ENCODE results near the gene NCAPD2.
A peak's percentile ranks its signal among the peaks of the same experiment; 100 is the strongest.
"Not testable (repeated sequence)": the region's sequence is repeated elsewhere in the genome, so short reads cannot be mapped to it uniquely, and the experiment has no call there.

Gene NCAPD2

DNA sequence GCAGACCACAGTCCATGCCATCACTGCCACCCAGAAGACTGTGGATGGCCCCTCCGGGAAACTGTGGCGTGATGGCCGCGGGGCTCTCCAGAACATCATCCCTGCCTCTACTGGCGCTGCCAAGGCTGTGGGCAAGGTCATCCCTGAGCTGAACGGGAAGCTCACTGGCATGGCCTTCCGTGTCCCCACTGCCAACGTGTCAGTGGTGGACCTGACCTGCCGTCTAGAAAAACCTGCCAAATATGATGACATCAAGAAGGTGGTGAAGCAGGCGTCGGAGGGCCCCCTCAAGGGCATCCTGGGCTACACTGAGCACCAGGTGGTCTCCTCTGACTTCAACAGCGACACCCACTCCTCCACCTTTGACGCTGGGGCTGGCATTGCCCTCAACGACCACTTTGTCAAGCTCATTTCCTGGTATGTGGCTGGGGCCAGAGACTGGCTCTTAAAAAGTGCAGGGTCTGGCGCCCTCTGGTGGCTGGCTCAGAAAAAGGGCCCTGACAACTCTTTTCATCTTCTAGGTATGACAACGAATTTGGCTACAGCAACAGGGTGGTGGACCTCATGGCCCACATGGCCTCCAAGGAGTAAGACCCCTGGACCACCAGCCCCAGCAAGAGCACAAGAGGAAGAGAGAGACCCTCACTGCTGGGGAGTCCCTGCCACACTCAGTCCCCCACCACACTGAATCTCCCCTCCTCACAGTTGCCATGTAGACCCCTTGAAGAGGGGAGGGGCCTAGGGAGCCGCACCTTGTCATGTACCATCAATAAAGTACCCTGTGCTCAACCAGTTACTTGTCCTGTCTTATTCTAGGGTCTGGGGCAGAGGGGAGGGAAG, 43.9 kb downstream of the NCAPD2 start:
- Histone ChIP-seq H3K4me1 (ENCODE audit: insufficient read depth, low read length) (peaks cover 39% of the 10 kb centered on the region), H3K36me3 (ENCODE audit: insufficient read depth, low read length) (peaks cover 54% of the 10 kb centered on the region), H3K27ac (ENCODE audit: low read depth, low read length) (peak overlapping the region; percentile 45)
- H3K27me3 ChIP-seq (ENCODE audit: control insufficient read depth in 1 of 2, insufficient read depth in 2 of 2, low read length in 2 of 2); H3K9me3 ChIP-seq (ENCODE audit: low read length); H3K9ac ChIP-seq (ENCODE audit: low read length); H3K4me3 ChIP-seq (ENCODE audit: low read depth in 1 of 2, low read length in 2 of 2): not testable (repeated sequence)

- H3K4me1 ChIP-seq (ENCODE audit: insufficient read depth, low read length), result peaks cover 35% of the 10 kb centered on the region
- no peak overlapping the region for H3K27ac ChIP-seq (ENCODE audit: low read depth, low read length)
- no peak overlapping the region for H3K9ac ChIP-seq (ENCODE audit: low read length)
- no peak overlapping the region for H3K4me3 ChIP-seq (ENCODE audit: low read depth in 1 of 2, low read length in 2 of 2)
- H3K36me3 ChIP-seq (ENCODE audit: insufficient read depth, low read length), result peaks cover 59% of the 10 kb centered on the region
- H3K27me3 ChIP-seq (ENCODE audit: control insufficient read depth in 1 of 2, insufficient read depth in 2 of 2, low read length in 2 of 2), result no peaks in the 10 kb centered on the region
- no peaks in the 10 kb centered on the region for H3K9me3 ChIP-seq (ENCODE audit: low read length)
Observed at GRCh38 chr12:6538420-6539313, 44.8 kb downstream of the NCAPD2 start.

GRCh38 chr12:6539314-6539682, 45.4 kb downstream of the NCAPD2 start:
- peaks cover 62% of the 10 kb centered on the region for H3K36me3 ChIP-seq (ENCODE audit: insufficient read depth, low read length)
- no peaks in the 10 kb centered on the region for H3K9me3 ChIP-seq (ENCODE audit: low read length)
- peaks cover 35% of the 10 kb centered on the region for H3K4me1 ChIP-seq (ENCODE audit: insufficient read depth, low read length)
- H3K9ac ChIP-seq (ENCODE audit: low read length), result no peak overlapping the region
- no peak overlapping the region for H3K4me3 ChIP-seq (ENCODE audit: low read depth in 1 of 2, low read length in 2 of 2)
- no peak overlapping the region for H3K27ac ChIP-seq (ENCODE audit: low read depth, low read length)
- H3K27me3 ChIP-seq (ENCODE audit: control insufficient read depth in 1 of 2, insufficient read depth in 2 of 2, low read length in 2 of 2), result no peaks in the 10 kb centered on the region

DNA sequence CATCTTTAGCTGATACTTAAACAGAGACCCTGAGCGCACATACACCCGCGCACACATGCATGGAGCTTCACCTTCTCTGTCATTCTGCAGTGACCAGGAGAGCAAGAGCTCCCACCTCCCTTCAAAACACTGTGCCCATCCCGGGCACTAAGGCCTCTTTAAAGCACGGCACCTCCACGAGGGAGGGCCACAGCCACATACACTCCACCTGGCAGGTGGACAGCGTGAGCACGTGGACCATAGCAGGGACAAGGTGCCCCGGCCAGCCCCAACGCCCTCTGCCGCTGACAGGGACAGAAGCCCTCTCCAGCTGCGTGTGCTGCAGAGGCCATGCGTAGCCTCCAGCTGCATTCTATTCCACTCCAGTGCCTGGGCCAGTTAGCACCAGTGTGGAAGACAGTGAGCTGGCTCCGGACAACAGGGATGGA, 45.8 kb downstream of the NCAPD2 start:
- no peak overlapping the region for H3K9ac ChIP-seq (ENCODE audit: low read length)
- H3K27me3 ChIP-seq (ENCODE audit: control insufficient read depth in 1 of 2, insufficient read depth in 2 of 2, low read length in 2 of 2), result no peaks in the 10 kb centered on the region
- H3K36me3 ChIP-seq (ENCODE audit: insufficient read depth, low read length), result peaks cover 66% of the 10 kb centered on the region
- H3K4me3 ChIP-seq (ENCODE audit: low read depth in 1 of 2, low read length in 2 of 2), result no peak overlapping the region
- no peaks in the 10 kb centered on the region for H3K9me3 ChIP-seq (ENCODE audit: low read length)
- peak overlapping the region; percentile 41 for H3K27ac ChIP-seq (ENCODE audit: low read depth, low read length)
- peaks cover 35% of the 10 kb centered on the region for H3K4me1 ChIP-seq (ENCODE audit: insufficient read depth, low read length)

- no peaks in the 10 kb centered on the region for H3K27me3 ChIP-seq (ENCODE audit: control insufficient read depth in 1 of 2, insufficient read depth in 2 of 2, low read length in 2 of 2)
- H3K4me3 ChIP-seq (ENCODE audit: low read depth in 1 of 2, low read length in 2 of 2), result no peak overlapping the region
- peaks cover 66% of the 10 kb centered on the region for H3K36me3 ChIP-seq (ENCODE audit: insufficient read depth, low read length)
- no peak overlapping the region for H3K9ac ChIP-seq (ENCODE audit: low read length)
- H3K9me3 ChIP-seq (ENCODE audit: low read length), result no peaks in the 10 kb centered on the region
- H3K4me1 ChIP-seq (ENCODE audit: insufficient read depth, low read length), result peaks cover 35% of the 10 kb centered on the region
- H3K27ac ChIP-seq (ENCODE audit: low read depth, low read length), result peak overlapping the region; percentile 41
Observed at GRCh38 chr12:6540181-6540877, 46.4 kb downstream of the NCAPD2 start.

GRCh38 chr12:6541371-6542165, 47.7 kb downstream of the NCAPD2 start:
- no peak overlapping the region for H3K4me3 ChIP-seq (ENCODE audit: low read depth in 1 of 2, low read length in 2 of 2)
- H3K9ac ChIP-seq (ENCODE audit: low read length), result no peak overlapping the region

GRCh38 chr12:6542209-6543009, 48.5 kb downstream of the NCAPD2 start:
- H3K4me3 ChIP-seq (ENCODE audit: low read depth in 1 of 2, low read length in 2 of 2), result no peak overlapping the region
- H3K9ac ChIP-seq (ENCODE audit: low read length), result no peak overlapping the region
- H3K27me3 ChIP-seq (ENCODE audit: control insufficient read depth in 1 of 2, insufficient read depth in 2 of 2, low read length in 2 of 2), result no peaks in the 10 kb centered on the region
- no peak overlapping the region for H3K27ac ChIP-seq (ENCODE audit: low read depth, low read length)
- H3K9me3 ChIP-seq (ENCODE audit: low read length), result no peaks in the 10 kb centered on the region
- peaks cover 14% of the 10 kb centered on the region for H3K4me1 ChIP-seq (ENCODE audit: insufficient read depth, low read length)
- H3K36me3 ChIP-seq (ENCODE audit: insufficient read depth, low read length), result peaks cover 67% of the 10 kb centered on the region

More at GRCh38 chr12:6541371-6542165, 47.7 kb downstream of the NCAPD2 start:
- H3K27me3 ChIP-seq (ENCODE audit: control insufficient read depth in 1 of 2, insufficient read depth in 2 of 2, low read length in 2 of 2), result no peaks in the 10 kb centered on the region
- H3K4me1 ChIP-seq (ENCODE audit: insufficient read depth, low read length), result peaks cover 22% of the 10 kb centered on the region
- H3K27ac ChIP-seq (ENCODE audit: low read depth, low read length), result no peak overlapping the region
- H3K36me3 ChIP-seq (ENCODE audit: insufficient read depth, low read length), result peaks cover 67% of the 10 kb centered on the region
- no peaks in the 10 kb centered on the region for H3K9me3 ChIP-seq (ENCODE audit: low read length)

DNA sequence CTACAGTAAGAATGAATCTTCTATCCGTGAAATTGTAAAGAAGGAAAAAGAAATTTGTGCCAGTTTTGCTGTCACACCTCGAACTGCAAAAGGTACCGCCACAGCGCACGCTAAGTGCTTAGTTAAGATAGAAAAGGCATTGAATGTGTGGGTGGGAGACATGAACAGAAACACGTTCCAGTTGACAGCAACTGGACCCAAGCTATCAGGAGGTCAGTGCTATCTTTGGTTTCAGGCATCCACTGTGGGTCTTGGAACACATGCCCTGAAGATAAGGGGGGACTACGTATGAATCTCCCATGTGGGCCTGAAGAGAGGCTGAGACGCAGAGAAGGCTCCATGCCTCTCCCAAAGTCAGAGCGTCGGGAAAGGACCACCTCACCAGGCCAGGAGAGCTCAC, 52.1 kb downstream of the NCAPD2 start:
- Histone ChIP-seq H3K36me3 (ENCODE audit: insufficient read depth, low read length) (peaks cover 75% of the 10 kb centered on the region), H3K4me1 (ENCODE audit: insufficient read depth, low read length) (peaks cover 27% of the 10 kb centered on the region), H3K9ac (ENCODE audit: low read length) (no peak overlapping the region), H3K9me3 (ENCODE audit: low read length) (no peaks in the 10 kb centered on the region), H3K4me3 (ENCODE audit: low read depth in 1 of 2, low read length in 2 of 2) (no peak overlapping the region), H3K27me3 (ENCODE audit: control insufficient read depth in 1 of 2, insufficient read depth in 2 of 2, low read length in 2 of 2) (no peaks in the 10 kb centered on the region), H3K27ac (ENCODE audit: low read depth, low read length) (no peak overlapping the region)

- no peak overlapping the region for H3K9ac ChIP-seq (ENCODE audit: low read length)
- peaks cover 62% of the 10 kb centered on the region for H3K36me3 ChIP-seq (ENCODE audit: insufficient read depth, low read length)
Observed at GRCh38 chr12:6547566-6547965, 53.7 kb downstream of the NCAPD2 start.

GRCh38 chr12:6547987-6548386, 54.1 kb downstream of the NCAPD2 start:
- Histone ChIP-seq H3K4me3 (ENCODE audit: low read depth in 1 of 2, low read length in 2 of 2) (no peak overlapping the region), H3K4me1 (ENCODE audit: insufficient read depth, low read length) (peaks cover 46% of the 10 kb centered on the region), H3K27me3 (ENCODE audit: control insufficient read depth in 1 of 2, insufficient read depth in 2 of 2, low read length in 2 of 2) (no peaks in the 10 kb centered on the region), H3K9ac (ENCODE audit: low read length) (no peak overlapping the region), H3K36me3 (ENCODE audit: insufficient read depth, low read length) (peaks cover 58% of the 10 kb centered on the region), H3K27ac (ENCODE audit: low read depth, low read length) (peak overlapping the region; percentile 31), H3K9me3 (ENCODE audit: low read length) (no peaks in the 10 kb centered on the region)

More at GRCh38 chr12:6547566-6547965, 53.7 kb downstream of the NCAPD2 start:
- peak overlapping the region; percentile 31 for H3K27ac ChIP-seq (ENCODE audit: low read depth, low read length)
- H3K27me3 ChIP-seq (ENCODE audit: control insufficient read depth in 1 of 2, insufficient read depth in 2 of 2, low read length in 2 of 2), result no peaks in the 10 kb centered on the region
- H3K9me3 ChIP-seq (ENCODE audit: low read length), result no peaks in the 10 kb centered on the region
- peaks cover 43% of the 10 kb centered on the region for H3K4me1 ChIP-seq (ENCODE audit: insufficient read depth, low read length)
- no peak overlapping the region for H3K4me3 ChIP-seq (ENCODE audit: low read depth in 1 of 2, low read length in 2 of 2)

Measured in muscle layer of colon (tissue), 2 donors.